HepG2 (cell line): Measurements from ENCODE around the gene GLYATL3. TPM values are rescaled to one million over a fixed set of nuclear protein-coding genes. Genes with fewer than 3 reads are reported as not detected.
A peak's percentile ranks its signal among the peaks of the same experiment; 100 is the strongest.

Experiments
- ATF3 ChIP-seq: sonication (generic); formaldehyde crosslinking; IDR thresholded peaks from 2 replicates; pipeline ENCODE4 v1.4.0; 2020; ENCODE audit warnings: missing genetic modification reagents
- GABPA ChIP-seq, 2 experiments: IDR thresholded peaks; 2 replicates each; pipeline ENCODE4 v1.6.1; 2011 to 2016; ENCODE audit warnings: low read depth in 2 of 2, low read length in 1 of 2, missing biosample characterization in 1 of 2, missing genetic modification characterization in 1 of 2
- MTF2 ChIP-seq: sonication (generic); formaldehyde crosslinking; IDR thresholded peaks from 2 replicates; pipeline ENCODE4 v1.5.0; 2020; ENCODE audit warnings: missing genetic modification reagents, borderline replicate concordance
- SKI ChIP-seq: fragments of 450-650 bp; IDR thresholded peaks from one replicate; pipeline ENCODE4 v1.6.1; 2018; ENCODE audit warnings: mild to moderate bottlenecking; ENCODE audit not compliant: partially characterized antibody
- SMARCE1 ChIP-seq: fragments of 450-650 bp; IDR thresholded peaks from 2 replicates; pipeline ENCODE4 v1.6.1; 2017; ENCODE audit warnings: borderline replicate concordance
- SOX6 ChIP-seq, 2 experiments: fragments of 450-650 bp in 1 of 2; sonication (generic) in 1 of 2; formaldehyde crosslinking in 1 of 2; IDR thresholded peaks; 2 replicates each; pipeline versions ENCODE4 v1.4.0 to v1.6.1; 2017 to 2020; ENCODE audit warnings: antibody characterized with exemption in 1 of 2, mild to moderate bottlenecking in 1 of 2, missing genetic modification reagents in 1 of 2
- TFDP2 ChIP-seq: sonication (generic); formaldehyde crosslinking; IDR thresholded peaks from 2 replicates; pipeline ENCODE4 v1.4.0; 2020; ENCODE audit warnings: missing genetic modification reagents
- ZBTB7A ChIP-seq: sonication (generic); formaldehyde crosslinking; IDR thresholded peaks from 2 replicates; pipeline ENCODE4 v1.8.0; 2022; ENCODE audit warnings: mild to moderate bottlenecking, missing genetic modification reagents
- ZFP36L2 ChIP-seq: sonication (generic); formaldehyde crosslinking; IDR thresholded peaks from 2 replicates; pipeline ENCODE4 v1.4.0; 2020; ENCODE audit warnings: missing genetic modification reagents
- ZFP62 ChIP-seq: sonication (generic); formaldehyde crosslinking; IDR thresholded peaks from 2 replicates; pipeline ENCODE4 v1.4.0; 2020; ENCODE audit warnings: missing genetic modification reagents
- ZNF282 ChIP-seq: fragments of 450-650 bp; IDR thresholded peaks from 2 replicates; pipeline ENCODE4 v1.6.1; 2018; ENCODE audit not compliant: partially characterized antibody
- ZNF33B ChIP-seq: sonication (generic); formaldehyde crosslinking; IDR thresholded peaks from 2 replicates; pipeline ENCODE4 v1.5.1; 2020; ENCODE audit warnings: mild to moderate bottlenecking, missing genetic modification reagents
- ZNF775 ChIP-seq: sonication (generic); formaldehyde crosslinking; IDR thresholded peaks from 2 replicates; pipeline ENCODE4 v1.4.0; 2020; ENCODE audit warnings: missing genetic modification reagents, mild to moderate bottlenecking, moderate library complexity, borderline replicate concordance
- ZNF790 ChIP-seq: sonication (generic); formaldehyde crosslinking; IDR thresholded peaks from 2 replicates; pipeline ENCODE4 v1.8.0; 2022; ENCODE audit warnings: missing genetic modification reagents, mild to moderate bottlenecking, borderline replicate concordance
- ZSCAN30 ChIP-seq: sonication (generic); formaldehyde crosslinking; IDR thresholded peaks from 2 replicates; pipeline ENCODE4 v1.5.0; 2020; ENCODE audit warnings: mild to moderate bottlenecking, missing genetic modification reagents
- polyA plus RNA-seq, 8 experiments: library from polyadenylated mRNA; depleted of rRNA in 3 of 8; stranded (reverse) in 7 of 8; unstranded in 1 of 8; fragments of >200 nt; fragmentation: Illumina TruSeq in 4 of 8; extraction: Trizol in 4 of 8; gene quantifications; 2 replicates each; pipeline versions ENCODE4 v1.2.1 to v1.2.3, GENCODE V29; 2011 to 2016; ENCODE audit warnings: low read depth in 4 of 8, missing spikeins in 1 of 8, mixed read lengths in 1 of 8; ENCODE audit not compliant: insufficient read depth in 1 of 8
- total RNA-seq, 5 experiments: library from RNA; depleted of rRNA; stranded (reverse); fragments of >200 nt; fragmentation: Illumina TruSeq; extraction: Trizol; gene quantifications; 2 replicates each; pipeline ENCODE4 v1.2.3, GENCODE V29; 2016; ENCODE audit warnings: low read depth in 1 of 5
- TF ChIP-seq, protein P1 (sequence below): sonication (generic); formaldehyde crosslinking; IDR thresholded peaks from 2 replicates; pipeline ENCODE4 v1.5.1; 2020; ENCODE audit warnings: mild to moderate bottlenecking, missing genetic modification reagents, borderline replicate concordance
- TF ChIP-seq, protein P2 (sequence below): sonication (generic); formaldehyde crosslinking; IDR thresholded peaks from 2 replicates; pipeline ENCODE4 v1.4.0; 2020; ENCODE audit warnings: missing genetic modification reagents
- TF ChIP-seq, protein P3 (sequence below), 2 experiments: IDR thresholded peaks; 2 replicates each; pipeline ENCODE4 v1.6.1; 2011 to 2012; ENCODE audit warnings: low read length in 2 of 2, borderline replicate concordance in 1 of 2, low read depth in 1 of 2, mild to moderate bottlenecking in 1 of 2, moderate library complexity in 1 of 2
- TF ChIP-seq, protein P4 (sequence below): sonication (generic); formaldehyde crosslinking; IDR thresholded peaks from 2 replicates; pipeline ENCODE4 v1.4.0; 2020; ENCODE audit warnings: mild to moderate bottlenecking, missing genetic modification reagents

GLYATL3 gene
- total and polyA plus RNA-seq, 2 of the 13 experiments (the other 11 are each of a cell fraction or from before 2014, with no cell fraction given), result 0.05 TPM; not detected in 1

DNA sequence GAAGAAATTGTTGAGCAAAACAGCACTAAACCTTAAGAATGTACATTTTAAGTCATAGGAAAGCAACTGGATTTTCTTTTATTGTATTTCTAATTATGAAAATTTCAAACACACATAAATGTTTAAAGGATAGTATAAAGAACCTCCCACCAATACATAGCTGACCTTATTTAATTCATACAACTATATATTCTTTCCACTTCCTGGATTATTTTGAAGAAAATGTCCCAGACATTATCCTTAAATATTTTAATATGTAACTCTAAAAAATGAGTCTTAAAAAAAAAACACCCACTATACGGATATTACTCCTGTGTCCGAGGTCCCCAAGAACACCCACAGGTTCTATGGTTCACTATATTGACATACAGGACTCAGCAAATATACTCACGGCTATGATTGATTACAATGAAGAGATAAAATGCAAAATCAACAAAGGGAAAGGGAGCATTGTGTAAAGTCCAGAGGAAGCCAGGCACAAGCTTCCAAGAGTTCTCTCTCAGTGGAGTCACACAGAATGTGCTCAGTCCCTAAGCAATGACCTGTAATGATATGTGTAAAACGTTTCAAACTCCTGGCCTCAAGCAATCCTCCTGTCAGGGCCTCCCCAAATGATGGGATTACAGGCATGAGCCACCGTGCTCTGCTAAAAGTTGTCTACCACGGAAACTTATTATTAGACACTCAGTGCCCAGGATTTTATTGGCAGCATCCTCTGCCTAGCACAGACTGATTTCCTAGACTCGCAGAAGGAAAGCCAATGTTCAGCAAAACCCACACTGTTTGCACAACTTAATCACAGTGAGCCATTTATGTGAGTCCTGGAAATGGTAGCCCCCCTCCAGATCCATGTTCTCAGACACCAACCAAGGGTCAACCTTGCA, 23.2 kb downstream of the GLYATL3 start (continued):
- TF ChIP-seq SOX6 (IDR thresholded peaks at IDR 0.05) (no peak), SOX6 (CRISPR knock-in tag; IDR thresholded peaks at IDR 0.05) (peak; percentile 97), SMARCE1 (peak; percentile 97), TFDP2 (CRISPR knock-in tag) (0 out of 2 replicates have a peak, but pooled peaks have one; percentile 12), ZNF33B (no peak), ZBTB7A (CRISPR knock-in tag) (no peak; the same call in 1 of the 2 replicates), ZFP36L2 (CRISPR knock-in tag) (no peak), SKI (peak; percentile 86), ZSCAN30 (peak; percentile 85), ZNF790 (CRISPR knock-in tag) (no peak), ZFP62 (CRISPR knock-in tag) (no peak), ZNF775 (CRISPR knock-in tag) (no peak), GABPA (IDR thresholded peaks at IDR 0.05; ENCODE audit: low read depth, low read length) (no peak), GABPA (CRISPR knock-in tag; IDR thresholded peaks at IDR 0.05; ENCODE audit: low read depth) (peak; percentile 72), MTF2 (CRISPR knock-in tag) (no peak), ATF3 (peak; percentile 25; the same call in 1 of the 2 replicates), ZNF282 (no peak)
- TF ChIP-seq, protein P1, sequence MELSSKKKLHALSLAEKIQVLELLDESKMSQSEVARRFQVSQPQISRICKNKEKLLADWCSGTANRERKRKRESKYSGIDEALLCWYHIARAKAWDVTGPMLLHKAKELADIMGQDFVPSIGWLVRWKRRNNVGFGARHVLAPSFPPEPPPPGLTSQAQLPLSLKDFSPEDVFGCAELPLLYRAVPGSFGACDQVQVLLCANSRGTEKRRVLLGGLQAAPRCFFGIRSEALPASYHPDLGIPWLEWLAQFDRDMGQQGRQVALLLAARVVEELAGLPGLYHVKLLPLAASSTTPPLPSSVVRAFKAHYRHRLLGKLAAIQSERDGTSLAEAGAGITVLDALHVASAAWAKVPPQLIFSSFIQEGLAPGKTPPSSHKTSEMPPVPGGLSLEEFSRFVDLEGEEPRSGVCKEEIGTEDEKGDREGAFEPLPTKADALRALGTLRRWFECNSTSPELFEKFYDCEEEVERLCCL (CRISPR knock-in tag), result no peak
- TF ChIP-seq, protein P2, sequence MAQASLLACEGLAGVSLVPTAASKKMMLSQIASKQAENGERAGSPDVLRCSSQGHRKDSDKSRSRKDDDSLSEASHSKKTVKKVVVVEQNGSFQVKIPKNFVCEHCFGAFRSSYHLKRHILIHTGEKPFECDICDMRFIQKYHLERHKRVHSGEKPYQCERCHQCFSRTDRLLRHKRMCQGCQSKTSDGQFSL (CRISPR knock-in tag), result 0 out of 2 replicates have a peak, but pooled peaks have one; percentile 9
- TF ChIP-seq, protein P3, sequence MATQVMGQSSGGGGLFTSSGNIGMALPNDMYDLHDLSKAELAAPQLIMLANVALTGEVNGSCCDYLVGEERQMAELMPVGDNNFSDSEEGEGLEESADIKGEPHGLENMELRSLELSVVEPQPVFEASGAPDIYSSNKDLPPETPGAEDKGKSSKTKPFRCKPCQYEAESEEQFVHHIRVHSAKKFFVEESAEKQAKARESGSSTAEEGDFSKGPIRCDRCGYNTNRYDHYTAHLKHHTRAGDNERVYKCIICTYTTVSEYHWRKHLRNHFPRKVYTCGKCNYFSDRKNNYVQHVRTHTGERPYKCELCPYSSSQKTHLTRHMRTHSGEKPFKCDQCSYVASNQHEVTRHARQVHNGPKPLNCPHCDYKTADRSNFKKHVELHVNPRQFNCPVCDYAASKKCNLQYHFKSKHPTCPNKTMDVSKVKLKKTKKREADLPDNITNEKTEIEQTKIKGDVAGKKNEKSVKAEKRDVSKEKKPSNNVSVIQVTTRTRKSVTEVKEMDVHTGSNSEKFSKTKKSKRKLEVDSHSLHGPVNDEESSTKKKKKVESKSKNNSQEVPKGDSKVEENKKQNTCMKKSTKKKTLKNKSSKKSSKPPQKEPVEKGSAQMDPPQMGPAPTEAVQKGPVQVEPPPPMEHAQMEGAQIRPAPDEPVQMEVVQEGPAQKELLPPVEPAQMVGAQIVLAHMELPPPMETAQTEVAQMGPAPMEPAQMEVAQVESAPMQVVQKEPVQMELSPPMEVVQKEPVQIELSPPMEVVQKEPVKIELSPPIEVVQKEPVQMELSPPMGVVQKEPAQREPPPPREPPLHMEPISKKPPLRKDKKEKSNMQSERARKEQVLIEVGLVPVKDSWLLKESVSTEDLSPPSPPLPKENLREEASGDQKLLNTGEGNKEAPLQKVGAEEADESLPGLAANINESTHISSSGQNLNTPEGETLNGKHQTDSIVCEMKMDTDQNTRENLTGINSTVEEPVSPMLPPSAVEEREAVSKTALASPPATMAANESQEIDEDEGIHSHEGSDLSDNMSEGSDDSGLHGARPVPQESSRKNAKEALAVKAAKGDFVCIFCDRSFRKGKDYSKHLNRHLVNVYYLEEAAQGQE (IDR thresholded peaks at IDR 0.05; ENCODE audit: borderline replicate concordance in 1 of 2, low read depth in 1 of 2, low read length in 2 of 2), result peak in 1 of 2 experiments; percentile 80; a peak in 2 of 4 replicates
- TF ChIP-seq, protein P4, sequence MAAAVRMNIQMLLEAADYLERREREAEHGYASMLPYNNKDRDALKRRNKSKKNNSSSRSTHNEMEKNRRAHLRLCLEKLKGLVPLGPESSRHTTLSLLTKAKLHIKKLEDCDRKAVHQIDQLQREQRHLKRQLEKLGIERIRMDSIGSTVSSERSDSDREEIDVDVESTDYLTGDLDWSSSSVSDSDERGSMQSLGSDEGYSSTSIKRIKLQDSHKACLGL (CRISPR knock-in tag), result no peak
